Endothelial cell of umbilical vein (primary cell): Measurements from ENCODE around the gene ABCB7. TPM values are rescaled to one million over a fixed set of nuclear protein-coding genes. Genes with fewer than 3 reads are reported as not detected.

Source experiments
- BruUV-seq: library from RNA; stranded (reverse); fragments of 400-500 nt; replicated peaks from 2 replicates; lab custom pipeline; 2021; lab: Mats Ljungman, UMichigan
- CTCF ChIA-PET: fragments of 300-600, 350-600 bp; sonication (Branson Sonifier 250); formaldehyde crosslinking; loops from one replicate; lab custom pipeline; 2021; ENCODE audit warnings: antibody characterized with exemption, inconsistent platforms; lab: Charles Lee
- POLR2A ChIA-PET: fragments of 300-600, 350-600 bp; sonication (Branson Sonifier 250); formaldehyde crosslinking; loops from one replicate; lab custom pipeline; 2021; ENCODE audit warnings: antibody characterized with exemption, inconsistent platforms; lab: Charles Lee
- DNase-seq: peaks from one replicate; pipeline ENCODE4 v3.0.0-alpha.2; 2011; ENCODE audit warnings: low read depth, low spot score
- FAIRE-seq: peaks from 2 replicates; lab custom pipeline; 2011; peaks lifted over from hg19 to GRCh38; lab: Jason Lieb, UNC
- H2AFZ ChIP-seq: 2 replicates; pipeline ENCODE4 v1.6.0; 2012; ENCODE audit warnings: low read depth, low read length, control low read depth, inconsistent platforms
- H3K27ac ChIP-seq: 2 replicates; pipeline ENCODE4 v1.5.1; 2011; ENCODE audit warnings: low read depth, mild to moderate bottlenecking, control low read depth, low read length, moderate library complexity; ENCODE audit not compliant: insufficient read depth
- H3K27me3 ChIP-seq, 2 experiments: 2 replicates each; pipeline versions ENCODE4 v1.6.0 to v1.6.1; 2011; ENCODE audit warnings: low read length in 2 of 2, mixed read lengths in 1 of 2; ENCODE audit not compliant: control insufficient read depth in 2 of 2, insufficient read depth in 2 of 2
- H3K36me3 ChIP-seq, 2 experiments: 2 replicates in 1 of 2; 3 replicates in 1 of 2; pipeline ENCODE4 v1.5.1; 2011; ENCODE audit warnings: low read length in 2 of 2, mild to moderate bottlenecking in 1 of 2, moderate library complexity in 1 of 2; ENCODE audit not compliant: control insufficient read depth in 2 of 2, insufficient read depth in 2 of 2; ENCODE audit errors: extremely low read depth in 1 of 2
- H3K4me1 ChIP-seq: 3 replicates; pipeline ENCODE4 v1.5.1; 2011; ENCODE audit warnings: mild to moderate bottlenecking, low read length; ENCODE audit not compliant: control insufficient read depth, insufficient read depth; ENCODE audit errors: extremely low read depth
- H3K4me2 ChIP-seq: 2 replicates; pipeline ENCODE4 v1.6.1; 2011; ENCODE audit warnings: low read length, control low read depth, mixed read lengths; ENCODE audit not compliant: insufficient read depth
- H3K4me3 ChIP-seq, 3 experiments: fragments of 200-600 bp in 1 of 3; sonication (generic), shearing (Covaris generic) in 1 of 3; replicated peaks in 1 of 3; 2 replicates each; pipeline ENCODE4 v1.5.1; 2011 to 2016; ENCODE audit warnings: control low read depth in 3 of 3, low read length in 3 of 3, mild to moderate bottlenecking in 2 of 3, inconsistent platforms in 1 of 3, low read depth in 1 of 3, moderate library complexity in 1 of 3; ENCODE audit not compliant: insufficient read depth in 1 of 3
- H3K79me2 ChIP-seq: 2 replicates; pipeline ENCODE4 v1.6.0; 2012; ENCODE audit warnings: low read length, inconsistent platforms; ENCODE audit not compliant: control insufficient read depth, insufficient read depth
- H3K9ac ChIP-seq: replicated peaks from 2 replicates; pipeline ENCODE3; 2011; ENCODE audit warnings: low read length, control low read depth; ENCODE audit not compliant: insufficient read depth; ENCODE audit errors: extremely low read depth
- H3K9me1 ChIP-seq: replicated peaks from 3 replicates; pipeline ENCODE4 v1.6.0; 2011; ENCODE audit warnings: mild to moderate bottlenecking, low read length; ENCODE audit not compliant: control insufficient read depth, insufficient read depth; ENCODE audit errors: extremely low read depth
- H3K9me3 ChIP-seq: replicated peaks from 2 replicates; pipeline ENCODE4 v1.5.1; 2012; ENCODE audit warnings: low read length, inconsistent platforms; ENCODE audit not compliant: control insufficient read depth, insufficient read depth
- H4K20me1 ChIP-seq: replicated peaks from 2 replicates; pipeline ENCODE3; 2011; ENCODE audit warnings: mild to moderate bottlenecking, low read length; ENCODE audit not compliant: control insufficient read depth, insufficient read depth; ENCODE audit errors: extremely low read depth
- EZH2 ChIP-seq: IDR thresholded peaks from 2 replicates; pipeline ENCODE4 v1.6.1; 2012; ENCODE audit warnings: borderline replicate concordance, low read depth, mild to moderate bottlenecking, moderate library complexity, low read length, inconsistent platforms; ENCODE audit not compliant: severe bottlenecking
- FOS ChIP-seq: IDR thresholded peaks from 2 replicates; pipeline ENCODE4 v1.6.1; 2011; ENCODE audit warnings: mild to moderate bottlenecking, low read length, moderate library complexity, borderline replicate concordance; ENCODE audit not compliant: insufficient read depth
- GATA2 ChIP-seq: IDR thresholded peaks from 2 replicates; pipeline ENCODE4 v1.7.0; 2011; ENCODE audit warnings: low read depth, mild to moderate bottlenecking, moderate library complexity, mixed read lengths, low read length; ENCODE audit not compliant: insufficient read length, insufficient read depth
- JUN ChIP-seq: IDR thresholded peaks from 2 replicates; pipeline ENCODE4 v1.6.1; 2011; ENCODE audit warnings: borderline replicate concordance, low read depth; ENCODE audit not compliant: insufficient read length, insufficient read depth
- MYC ChIP-seq: IDR thresholded peaks from one replicate; pipeline ENCODE4 v1.6.1; 2011; ENCODE audit warnings: mild to moderate bottlenecking, low read depth, low read length
- POLR2A ChIP-seq: IDR thresholded peaks from 2 replicates; pipeline ENCODE4 v1.6.1; 2012; ENCODE audit warnings: low read depth, mild to moderate bottlenecking, control low read depth, low read length
- POLR2AphosphoS5 ChIP-seq: IDR thresholded peaks from 2 replicates; pipeline ENCODE4 v1.6.1; 2012; ENCODE audit warnings: low read depth, mild to moderate bottlenecking, control low read depth, low read length, moderate library complexity; ENCODE audit not compliant: insufficient read depth
- dilution Hi-C: fragments of 300-500 bp; cut with MboI; formaldehyde crosslinking; loops from one replicate; pipeline ENCODE4 v1.15.0; 2019; ENCODE audit warnings: low sequenced_read_pairs; ENCODE audit not compliant: extremely low pct_ligation_motif_present
- intact Hi-C: fragments of 100-400 bp; cut with micrococcal nuclease; formaldehyde crosslinking; loops from one replicate; pipeline ENCODE4 v1.10.0; 2022
- polyA plus RNA-seq, 4 experiments: library from polyadenylated mRNA; depleted of rRNA in 3 of 4; stranded (reverse) in 3 of 4; unstranded in 1 of 4; fragments of >200 nt; gene quantifications; 2 replicates each; pipeline versions ENCODE4 v1.2.1 to v1.2.3, GENCODE V29; 2011 to 2012; ENCODE audit warnings: missing spikeins in 1 of 4
- total RNA-seq: library from RNA; stranded (reverse); gene quantifications from 2 replicates; pipeline ENCODE4 v1.2.3, GENCODE V29; 2021
- TF ChIP-seq, protein P1 (sequence below): IDR thresholded peaks from 2 replicates; pipeline ENCODE4 v1.6.1; 2011; ENCODE audit not compliant: insufficient read depth, insufficient read length
- TF ChIP-seq, protein P2 (sequence below), 2 donors: IDR thresholded peaks; 1 replicate in 1 of 2; 2 replicates in 1 of 2; pipeline ENCODE4 v1.5.1; 2011; ENCODE audit warnings: low read length in 2 of 2, mild to moderate bottlenecking in 2 of 2, moderate library complexity in 2 of 2, control low read depth in 1 of 2, inconsistent platforms in 1 of 2, low read depth in 1 of 2; ENCODE audit not compliant: insufficient read depth in 1 of 2; ENCODE audit errors: extremely low read depth in 1 of 2

ABCB7 gene
- total and polyA plus RNA-seq, 2 donors (not counting 3 experiments of a cell fraction or from before 2014, with no cell fraction given) = 12.1 to 20.7 TPM

DNA sequence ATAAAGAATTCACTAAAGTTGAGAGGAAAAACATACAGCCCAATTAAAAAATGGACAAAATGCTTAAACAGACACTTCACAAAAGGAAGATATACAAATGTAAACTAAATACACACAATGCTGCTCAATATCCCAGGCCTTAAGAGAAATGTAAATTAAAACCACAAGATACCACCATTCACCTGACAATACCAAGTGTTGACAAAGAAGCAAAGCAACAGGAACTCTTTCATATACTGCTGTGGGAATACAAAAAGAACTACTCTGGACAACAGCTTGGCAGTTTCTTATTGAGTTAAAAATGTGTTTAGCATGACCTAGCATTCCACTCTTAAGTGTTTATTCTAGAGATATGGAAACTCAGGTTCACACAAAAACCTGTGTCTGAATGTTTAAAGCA, 71.3 kb downstream of the ABCB7 start:
- Histone ChIP-seq H3K27me3 (no peaks in the 10 kb centered on the region), H3K36me3 (no peaks in the 10 kb centered on the region), H3K4me1 (no peaks in the 10 kb centered on the region), H3K4me3 (no peak overlapping the region), H3K9me3 (no peaks in the 10 kb centered on the region), H2AFZ (no peak overlapping the region), H3K4me2 (no peak overlapping the region), H3K79me2 (no peaks in the 10 kb centered on the region), H3K9ac (no peak overlapping the region), H4K20me1 (no peaks in the 10 kb centered on the region), H3K27ac (no peak overlapping the region), H3K9me1 (no peaks in the 10 kb centered on the region)
- FAIRE-seq = no peak
- no peak for DNase-seq
- dilution Hi-C loops (no loop called here), intact Hi-C loops (loop anchor here (10.0 kb wide), 1 partner anchor 210 kb away; no protein-coding TSS in a partner anchor)
- CTCF ChIA-PET = no interaction called here
- TF ChIP-seq, protein P1, sequence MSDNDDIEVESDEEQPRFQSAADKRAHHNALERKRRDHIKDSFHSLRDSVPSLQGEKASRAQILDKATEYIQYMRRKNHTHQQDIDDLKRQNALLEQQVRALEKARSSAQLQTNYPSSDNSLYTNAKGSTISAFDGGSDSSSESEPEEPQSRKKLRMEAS = no peak
- TF ChIP-seq POLR2AphosphoS5 (no peak), JUN (no peak), POLR2A (no peak), MYC (no peak), GATA2 (no peak), FOS (no peak), EZH2 (no peak)
- TF ChIP-seq, protein P2, sequence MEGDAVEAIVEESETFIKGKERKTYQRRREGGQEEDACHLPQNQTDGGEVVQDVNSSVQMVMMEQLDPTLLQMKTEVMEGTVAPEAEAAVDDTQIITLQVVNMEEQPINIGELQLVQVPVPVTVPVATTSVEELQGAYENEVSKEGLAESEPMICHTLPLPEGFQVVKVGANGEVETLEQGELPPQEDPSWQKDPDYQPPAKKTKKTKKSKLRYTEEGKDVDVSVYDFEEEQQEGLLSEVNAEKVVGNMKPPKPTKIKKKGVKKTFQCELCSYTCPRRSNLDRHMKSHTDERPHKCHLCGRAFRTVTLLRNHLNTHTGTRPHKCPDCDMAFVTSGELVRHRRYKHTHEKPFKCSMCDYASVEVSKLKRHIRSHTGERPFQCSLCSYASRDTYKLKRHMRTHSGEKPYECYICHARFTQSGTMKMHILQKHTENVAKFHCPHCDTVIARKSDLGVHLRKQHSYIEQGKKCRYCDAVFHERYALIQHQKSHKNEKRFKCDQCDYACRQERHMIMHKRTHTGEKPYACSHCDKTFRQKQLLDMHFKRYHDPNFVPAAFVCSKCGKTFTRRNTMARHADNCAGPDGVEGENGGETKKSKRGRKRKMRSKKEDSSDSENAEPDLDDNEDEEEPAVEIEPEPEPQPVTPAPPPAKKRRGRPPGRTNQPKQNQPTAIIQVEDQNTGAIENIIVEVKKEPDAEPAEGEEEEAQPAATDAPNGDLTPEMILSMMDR (IDR thresholded peaks at IDR 0.05; ENCODE audit: extremely low read depth in 1 of 2, insufficient read depth in 1 of 2, low read depth in 1 of 2, low read length in 2 of 2) = no peak
- POLR2A ChIA-PET = no interaction called here
- BruUV-seq = no TSS peak
